Measurements from ENCODE around the gene GATA2. TPM values are rescaled to one million over a fixed set of nuclear protein-coding genes. Genes with fewer than 3 reads are reported as not detected.

Gene GATA2
- total RNA-seq, 1 donor = 0.72 TPM

GRCh38 chr3:128473180-128473519, 19.9 kb downstream of the GATA2 start:
- no peak for DNase-seq (ENCODE audit: insufficient read length, low spot score, missing footprints)
- Histone ChIP-seq H3K79me2 (ENCODE audit: insufficient read depth, low read length) (no peaks in the 10 kb centered on the region), H3K27me3 (ENCODE audit: insufficient read depth, low read length) (peaks cover 41% of the 10 kb centered on the region), H3K27ac (ENCODE audit: low read depth, low read length) (no peak overlapping the region), H3K4me3 (ENCODE audit: insufficient read depth, low read length) (no peak overlapping the region), H3K36me3 (ENCODE audit: insufficient read depth, low read length) (no peaks in the 10 kb centered on the region), H2AFZ (ENCODE audit: low read length) (no peak overlapping the region), H3K4me2 (ENCODE audit: insufficient read depth, low read length) (no peak overlapping the region), H4K20me1 (ENCODE audit: insufficient read depth, low read length) (no peaks in the 10 kb centered on the region), H3K4me1 (ENCODE audit: insufficient read depth, low read length) (no peaks in the 10 kb centered on the region), H3K9me3 (ENCODE audit: low read depth, low read length) (no peaks in the 10 kb centered on the region)
- TF ChIP-seq, protein P1, sequence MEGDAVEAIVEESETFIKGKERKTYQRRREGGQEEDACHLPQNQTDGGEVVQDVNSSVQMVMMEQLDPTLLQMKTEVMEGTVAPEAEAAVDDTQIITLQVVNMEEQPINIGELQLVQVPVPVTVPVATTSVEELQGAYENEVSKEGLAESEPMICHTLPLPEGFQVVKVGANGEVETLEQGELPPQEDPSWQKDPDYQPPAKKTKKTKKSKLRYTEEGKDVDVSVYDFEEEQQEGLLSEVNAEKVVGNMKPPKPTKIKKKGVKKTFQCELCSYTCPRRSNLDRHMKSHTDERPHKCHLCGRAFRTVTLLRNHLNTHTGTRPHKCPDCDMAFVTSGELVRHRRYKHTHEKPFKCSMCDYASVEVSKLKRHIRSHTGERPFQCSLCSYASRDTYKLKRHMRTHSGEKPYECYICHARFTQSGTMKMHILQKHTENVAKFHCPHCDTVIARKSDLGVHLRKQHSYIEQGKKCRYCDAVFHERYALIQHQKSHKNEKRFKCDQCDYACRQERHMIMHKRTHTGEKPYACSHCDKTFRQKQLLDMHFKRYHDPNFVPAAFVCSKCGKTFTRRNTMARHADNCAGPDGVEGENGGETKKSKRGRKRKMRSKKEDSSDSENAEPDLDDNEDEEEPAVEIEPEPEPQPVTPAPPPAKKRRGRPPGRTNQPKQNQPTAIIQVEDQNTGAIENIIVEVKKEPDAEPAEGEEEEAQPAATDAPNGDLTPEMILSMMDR (IDR thresholded peaks at IDR 0.05; ENCODE audit: extremely low read depth, low read depth, low read length) = no peak

DNA sequence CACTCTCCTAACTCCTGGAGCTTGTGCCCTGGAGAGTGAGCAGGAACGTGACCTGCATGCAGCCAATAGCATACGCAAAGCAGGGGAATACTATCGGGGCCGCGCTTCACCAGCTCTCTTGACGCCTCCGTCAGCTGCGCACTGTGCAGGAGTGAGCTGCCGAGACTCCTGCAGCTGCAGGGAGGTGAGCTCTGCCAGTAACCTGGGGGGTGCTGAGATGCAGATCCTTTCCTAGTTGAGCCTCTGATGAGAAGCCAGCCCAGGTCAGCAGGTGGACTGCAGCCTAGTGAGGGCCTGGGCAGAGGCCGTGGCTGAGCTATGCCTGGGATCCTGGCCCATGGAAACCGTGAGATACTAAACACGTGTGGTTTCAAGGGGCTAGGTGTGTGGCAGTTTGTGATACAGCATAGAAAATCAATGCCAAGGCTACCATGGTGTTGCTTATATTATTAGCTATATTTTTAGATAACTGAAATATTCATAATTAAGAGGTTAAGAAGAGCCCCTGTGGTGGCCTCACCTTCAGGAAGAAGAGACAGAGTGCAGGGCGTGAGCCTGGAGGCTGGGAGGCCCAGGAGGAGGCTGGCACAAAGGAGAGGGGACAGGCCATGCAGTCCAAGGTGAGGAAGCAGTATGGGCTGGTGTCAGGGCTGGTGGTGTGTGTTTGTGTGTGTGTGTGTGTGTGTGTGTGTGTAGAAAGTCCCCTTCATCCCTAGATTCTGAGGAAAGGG, 20.4 kb downstream of the GATA2 start:
- Histone ChIP-seq H3K4me2 (ENCODE audit: insufficient read depth, low read length) (no peak overlapping the region), H3K79me2 (ENCODE audit: insufficient read depth, low read length) (no peaks in the 10 kb centered on the region), H3K4me1 (ENCODE audit: insufficient read depth, low read length) (no peaks in the 10 kb centered on the region), H3K9me3 (ENCODE audit: low read depth, low read length) (no peaks in the 10 kb centered on the region), H3K27ac (ENCODE audit: low read depth, low read length) (no peak overlapping the region), H3K36me3 (ENCODE audit: insufficient read depth, low read length) (no peaks in the 10 kb centered on the region), H4K20me1 (ENCODE audit: insufficient read depth, low read length) (no peaks in the 10 kb centered on the region), H2AFZ (ENCODE audit: low read length) (no peak overlapping the region), H3K27me3 (ENCODE audit: insufficient read depth, low read length) (peaks cover 41% of the 10 kb centered on the region), H3K4me3 (ENCODE audit: insufficient read depth, low read length) (no peak overlapping the region)
- no peak for DNase-seq (ENCODE audit: insufficient read length, low spot score, missing footprints)
- TF ChIP-seq, protein P1 (IDR thresholded peaks at IDR 0.05; ENCODE audit: extremely low read depth, low read depth, low read length) = no peak

DNA sequence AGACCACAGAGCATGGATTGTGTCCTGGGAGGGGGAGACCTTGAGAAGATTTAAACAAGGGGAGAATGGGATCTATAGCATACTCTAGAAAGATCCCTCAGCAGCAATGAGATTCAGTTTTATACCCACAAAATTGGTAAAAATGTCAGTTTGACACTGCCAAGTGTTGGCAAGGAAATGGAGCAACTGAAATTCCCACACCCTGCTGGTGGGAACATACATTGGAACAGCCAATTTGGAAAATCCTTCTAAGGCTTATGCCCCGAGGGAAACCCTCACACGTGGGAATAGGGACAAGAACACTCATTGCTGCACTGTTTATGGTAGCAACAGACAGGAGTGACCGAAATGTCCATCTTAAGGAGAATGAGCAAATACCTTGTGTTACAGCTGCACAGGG, 21.3 kb downstream of the GATA2 start:
- TF ChIP-seq, protein P1 (IDR thresholded peaks at IDR 0.05; ENCODE audit: extremely low read depth, low read depth, low read length) = no peak
- Histone ChIP-seq H3K4me1 (ENCODE audit: insufficient read depth, low read length) (no peaks in the 10 kb centered on the region), H3K36me3 (ENCODE audit: insufficient read depth, low read length) (no peaks in the 10 kb centered on the region), H3K4me2 (ENCODE audit: insufficient read depth, low read length) (no peak overlapping the region), H2AFZ (ENCODE audit: low read length) (no peak overlapping the region), H3K27ac (ENCODE audit: low read depth, low read length) (no peak overlapping the region), H3K4me3 (ENCODE audit: insufficient read depth, low read length) (no peak overlapping the region), H3K79me2 (ENCODE audit: insufficient read depth, low read length) (no peaks in the 10 kb centered on the region), H3K27me3 (ENCODE audit: insufficient read depth, low read length) (peaks cover 41% of the 10 kb centered on the region), H4K20me1 (ENCODE audit: insufficient read depth, low read length) (no peaks in the 10 kb centered on the region), H3K9me3 (ENCODE audit: low read depth, low read length) (no peaks in the 10 kb centered on the region)
- no peak for DNase-seq (ENCODE audit: insufficient read length, low spot score, missing footprints)

DNA sequence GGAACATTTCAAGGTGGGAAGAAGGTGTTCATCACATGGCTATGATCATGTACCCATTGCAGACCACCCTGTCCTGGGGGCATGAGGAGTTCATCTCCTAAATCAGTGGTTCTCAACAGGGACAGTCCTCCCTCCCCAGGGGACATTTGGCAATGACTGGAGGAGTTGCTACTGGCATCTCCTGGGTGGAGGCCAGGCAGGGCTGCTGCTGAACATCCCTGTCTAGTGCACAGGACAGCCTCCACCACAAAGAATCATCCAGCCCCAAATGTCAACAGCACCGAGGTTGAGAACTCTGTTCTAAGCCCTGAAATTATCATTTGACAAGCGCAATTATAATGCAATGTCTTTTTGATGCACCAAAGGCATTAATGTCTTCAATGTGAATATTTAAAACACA, 21.9 kb downstream of the GATA2 start:
- Histone ChIP-seq H3K27me3 (ENCODE audit: insufficient read depth, low read length) (peaks cover 47% of the 10 kb centered on the region), H2AFZ (ENCODE audit: low read length) (no peak overlapping the region), H3K27ac (ENCODE audit: low read depth, low read length) (no peak overlapping the region), H3K4me2 (ENCODE audit: insufficient read depth, low read length) (no peak overlapping the region), H3K79me2 (ENCODE audit: insufficient read depth, low read length) (no peaks in the 10 kb centered on the region), H3K4me3 (ENCODE audit: insufficient read depth, low read length) (no peak overlapping the region), H4K20me1 (ENCODE audit: insufficient read depth, low read length) (no peaks in the 10 kb centered on the region), H3K36me3 (ENCODE audit: insufficient read depth, low read length) (no peaks in the 10 kb centered on the region), H3K4me1 (ENCODE audit: insufficient read depth, low read length) (no peaks in the 10 kb centered on the region), H3K9me3 (ENCODE audit: low read depth, low read length) (no peaks in the 10 kb centered on the region)
- no peak for DNase-seq (ENCODE audit: insufficient read length, low spot score, missing footprints)
- TF ChIP-seq, protein P1 (IDR thresholded peaks at IDR 0.05; ENCODE audit: extremely low read depth, low read depth, low read length) = no peak

Measured in osteoblast (primary cell).